ENCODE data around the gene SP2.

The SP2 gene

GRCh38 chr17:47894498-47895346 is 1.3 kb upstream of the SP2 start:
- Histone ChIP-seq H3K9me3 (ENCODE audit: control insufficient read depth, low read length) (no peaks in the 10 kb centered on the region), H3K4me1 (ENCODE audit: control insufficient read depth, insufficient read depth, low read length) (peaks cover 12% of the 10 kb centered on the region), H3K27me3 (ENCODE audit: control insufficient read depth, insufficient read depth, low read length, poor library complexity, severe bottlenecking) (no peaks in the 10 kb centered on the region), H3K4me3 (ENCODE audit: insufficient read depth, low read depth, low read length) (peak overlapping the region; percentile 61), H3K27ac (ENCODE audit: insufficient read depth, low read depth, low read length, poor library complexity, severe bottlenecking) (no peak overlapping the region), H3K36me3 (ENCODE audit: control insufficient read depth, insufficient read depth, low read length) (no peaks in the 10 kb centered on the region)
- 60 to 64% methylated on average over 11 of the region's 11 CpGs for WGBS, 2 experiments

- 0 to 1% methylated on average over 25 of the region's 25 CpGs for WGBS, 2 experiments
- Histone ChIP-seq H3K36me3 (ENCODE audit: control insufficient read depth, insufficient read depth, low read length) (no peaks in the 10 kb centered on the region), H3K27ac (ENCODE audit: insufficient read depth, low read depth, low read length, poor library complexity, severe bottlenecking) (no peak overlapping the region), H3K27me3 (ENCODE audit: control insufficient read depth, insufficient read depth, low read length, poor library complexity, severe bottlenecking) (no peaks in the 10 kb centered on the region), H3K9me3 (ENCODE audit: control insufficient read depth, low read length) (no peaks in the 10 kb centered on the region), H3K4me1 (ENCODE audit: control insufficient read depth, insufficient read depth, low read length) (peaks cover 19% of the 10 kb centered on the region), H3K4me3 (ENCODE audit: insufficient read depth, low read depth, low read length) (peak overlapping the region; percentile 61)
Observed at GRCh38 chr17:47895347-47895855, 635 bp upstream of the SP2 start.

GRCh38 chr17:47896672-47897490 is 845 bp downstream of the SP2 start:
- Histone ChIP-seq H3K4me3 (ENCODE audit: insufficient read depth, low read depth, low read length) (peak overlapping the region; percentile 90), H3K9me3 (ENCODE audit: control insufficient read depth, low read length) (no peaks in the 10 kb centered on the region), H3K36me3 (ENCODE audit: control insufficient read depth, insufficient read depth, low read length) (no peaks in the 10 kb centered on the region), H3K27me3 (ENCODE audit: control insufficient read depth, insufficient read depth, low read length, poor library complexity, severe bottlenecking) (no peaks in the 10 kb centered on the region), H3K27ac (ENCODE audit: insufficient read depth, low read depth, low read length, poor library complexity, severe bottlenecking) (peak overlapping the region; percentile 75), H3K4me1 (ENCODE audit: control insufficient read depth, insufficient read depth, low read length) (peaks cover 33% of the 10 kb centered on the region)
- WGBS, 2 experiments = 9 to 10% methylated on average over 22 of the region's 22 CpGs

GRCh38 chr17:47897561-47897960 is 1.5 kb downstream of the SP2 start:
- Histone ChIP-seq H3K4me1 (ENCODE audit: control insufficient read depth, insufficient read depth, low read length) (peaks cover 40% of the 10 kb centered on the region), H3K27me3 (ENCODE audit: control insufficient read depth, insufficient read depth, low read length, poor library complexity, severe bottlenecking) (no peaks in the 10 kb centered on the region), H3K36me3 (ENCODE audit: control insufficient read depth, insufficient read depth, low read length) (no peaks in the 10 kb centered on the region), H3K9me3 (ENCODE audit: control insufficient read depth, low read length) (no peaks in the 10 kb centered on the region), H3K27ac (ENCODE audit: insufficient read depth, low read depth, low read length, poor library complexity, severe bottlenecking) (no peak overlapping the region), H3K4me3 (ENCODE audit: insufficient read depth, low read depth, low read length) (peak overlapping the region; percentile 90)
- WGBS, 2 experiments = 92 to 96% methylated on average over 5 of the region's 5 CpGs

- no peak overlapping the region for H3K27ac ChIP-seq (ENCODE audit: insufficient read depth, low read depth, low read length, poor library complexity, severe bottlenecking)
- no peak overlapping the region for H3K4me3 ChIP-seq (ENCODE audit: insufficient read depth, low read depth, low read length)
Observed at GRCh38 chr17:47898241-47898640, 2.2 kb downstream of the SP2 start.

DNA sequence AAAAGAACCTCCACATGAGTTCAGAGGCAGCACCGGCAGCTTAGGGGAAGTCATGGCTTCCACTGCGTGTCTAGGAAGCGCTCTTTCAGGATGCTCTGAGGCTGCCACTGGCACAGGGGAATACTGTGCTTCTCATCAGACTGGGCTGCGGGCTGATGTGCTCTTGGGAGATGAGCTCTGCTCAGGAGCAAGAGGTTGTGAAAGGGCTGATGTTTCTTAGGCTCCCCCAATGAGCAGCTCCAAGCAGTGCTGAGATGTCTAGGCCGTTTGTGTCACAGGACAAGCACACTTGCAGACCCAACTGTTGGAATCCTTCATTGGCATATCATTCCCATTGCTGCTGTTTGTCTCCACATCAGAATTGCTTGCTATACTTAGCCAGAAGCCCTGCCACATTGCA is 3.6 kb downstream of the SP2 start:
- H3K36me3 ChIP-seq (ENCODE audit: control insufficient read depth, insufficient read depth, low read length) = no peaks in the 10 kb centered on the region
- no peak overlapping the region for H3K4me3 ChIP-seq (ENCODE audit: insufficient read depth, low read depth, low read length)
- 91 to 92% methylated on average over 5 of the region's 5 CpGs for WGBS, 2 experiments
- H3K27ac ChIP-seq (ENCODE audit: insufficient read depth, low read depth, low read length, poor library complexity, severe bottlenecking) = no peak overlapping the region
- H3K27me3 ChIP-seq (ENCODE audit: control insufficient read depth, insufficient read depth, low read length, poor library complexity, severe bottlenecking) = no peaks in the 10 kb centered on the region
- peaks cover 41% of the 10 kb centered on the region for H3K4me1 ChIP-seq (ENCODE audit: control insufficient read depth, insufficient read depth, low read length)
- no peaks in the 10 kb centered on the region for H3K9me3 ChIP-seq (ENCODE audit: control insufficient read depth, low read length)

More at GRCh38 chr17:47898241-47898640, 2.2 kb downstream of the SP2 start:
- Histone ChIP-seq H3K36me3 (ENCODE audit: control insufficient read depth, insufficient read depth, low read length) (no peaks in the 10 kb centered on the region), H3K9me3 (ENCODE audit: control insufficient read depth, low read length) (no peaks in the 10 kb centered on the region), H3K27me3 (ENCODE audit: control insufficient read depth, insufficient read depth, low read length, poor library complexity, severe bottlenecking) (no peaks in the 10 kb centered on the region), H3K4me1 (ENCODE audit: control insufficient read depth, insufficient read depth, low read length) (peaks cover 44% of the 10 kb centered on the region)

GRCh38 chr17:47901423-47901822 is 5.4 kb downstream of the SP2 start:
- Histone ChIP-seq H3K27me3 (ENCODE audit: control insufficient read depth, insufficient read depth, low read length, poor library complexity, severe bottlenecking) (no peaks in the 10 kb centered on the region), H3K4me1 (ENCODE audit: control insufficient read depth, insufficient read depth, low read length) (peaks cover 48% of the 10 kb centered on the region), H3K9me3 (ENCODE audit: control insufficient read depth, low read length) (no peaks in the 10 kb centered on the region), H3K4me3 (ENCODE audit: insufficient read depth, low read depth, low read length) (no peak overlapping the region), H3K36me3 (ENCODE audit: control insufficient read depth, insufficient read depth, low read length) (no peaks in the 10 kb centered on the region), H3K27ac (ENCODE audit: insufficient read depth, low read depth, low read length, poor library complexity, severe bottlenecking) (no peak overlapping the region)
- 51 to 60% methylated on average over 7 of the region's 7 CpGs for WGBS, 2 experiments

GRCh38 chr17:47902039-47902744 is 6.2 kb downstream of the SP2 start:
- 46 to 51% methylated on average over 4 of the region's 4 CpGs for WGBS, 2 experiments
- H3K4me1 ChIP-seq (ENCODE audit: control insufficient read depth, insufficient read depth, low read length) = peaks cover 46% of the 10 kb centered on the region

GRCh38 chr17:47905221-47905733 is 9.2 kb downstream of the SP2 start:
- peaks cover 34% of the 10 kb centered on the region for H3K4me1 ChIP-seq (ENCODE audit: control insufficient read depth, insufficient read depth, low read length)
- no peaks in the 10 kb centered on the region for H3K9me3 ChIP-seq (ENCODE audit: control insufficient read depth, low read length)
- no peaks in the 10 kb centered on the region for H3K36me3 ChIP-seq (ENCODE audit: control insufficient read depth, insufficient read depth, low read length)
- 83 to 84% methylated on average over 8 of the region's 8 CpGs for WGBS, 2 experiments
- H3K4me3 ChIP-seq (ENCODE audit: insufficient read depth, low read depth, low read length) = no peak overlapping the region
- H3K27ac ChIP-seq (ENCODE audit: insufficient read depth, low read depth, low read length, poor library complexity, severe bottlenecking) = peak overlapping the region; percentile 62
- no peaks in the 10 kb centered on the region for H3K27me3 ChIP-seq (ENCODE audit: control insufficient read depth, insufficient read depth, low read length, poor library complexity, severe bottlenecking)

More at GRCh38 chr17:47902039-47902744, 6.2 kb downstream of the SP2 start:
- Histone ChIP-seq H3K9me3 (ENCODE audit: control insufficient read depth, low read length) (no peaks in the 10 kb centered on the region), H3K27me3 (ENCODE audit: control insufficient read depth, insufficient read depth, low read length, poor library complexity, severe bottlenecking) (no peaks in the 10 kb centered on the region), H3K36me3 (ENCODE audit: control insufficient read depth, insufficient read depth, low read length) (no peaks in the 10 kb centered on the region), H3K4me3 (ENCODE audit: insufficient read depth, low read depth, low read length) (no peak overlapping the region), H3K27ac (ENCODE audit: insufficient read depth, low read depth, low read length, poor library complexity, severe bottlenecking) (no peak overlapping the region)

All from ectodermal cell (in vitro differentiated cells).